Right atrium auricular region (tissue), 2 donors: ENCODE results near the gene LAD1. TPM values are rescaled to one million over a fixed set of nuclear protein-coding genes. Genes with fewer than 3 reads are reported as not detected.

Experiments used
- DNase-seq: peaks from one replicate; pipeline ENCODE4 v3.0.0-alpha.2; 2019; ENCODE audit warnings: low spot score
- H3K27ac ChIP-seq, 2 donors: fragments of 200-600 bp; sonication (generic); 1 replicate in 1 of 2; 2 replicates in 1 of 2; pipeline ENCODE4 v1.5.1; 2016 to 2019
- H3K27me3 ChIP-seq, 2 donors: fragments of 200-600 bp; sonication (generic); one replicate each; pipeline versions ENCODE4 v1.5.1 to v1.6.0; 2017 to 2019
- H3K36me3 ChIP-seq: fragments of 200-600 bp; sonication (generic); one replicate; pipeline ENCODE4 v1.5.1; 2016
- H3K4me1 ChIP-seq, 2 donors: fragments of 200-600 bp; sonication (generic); one replicate each; pipeline versions ENCODE4 v1.5.1 to v1.6.0; 2017 to 2019
- H3K4me3 ChIP-seq, 2 donors: fragments of 200-600 bp; sonication (generic); 1 replicate in 1 of 2; 2 replicates in 1 of 2; pipeline ENCODE4 v1.5.1; 2017 to 2019; ENCODE audit warnings: mild to moderate bottlenecking in 1 of 2, moderate library complexity in 1 of 2
- H3K9me3 ChIP-seq, 2 donors: fragments of 200-600 bp; sonication (generic); one replicate each; pipeline ENCODE4 v1.5.1; 2019
- total RNA-seq, 2 donors: library from RNA; depleted of rRNA; stranded (reverse); fragments of >200 nt; gene quantifications; one replicate each; pipeline ENCODE4 v1.1.0, GENCODE V29; 2016
- TF ChIP-seq, protein P1 (sequence below), 2 donors: fragments of 200-600 bp; sonication (generic); IDR thresholded peaks; one replicate each; pipeline ENCODE4 v1.5.1; 2019; ENCODE audit warnings: antibody characterized with exemption in 2 of 2

LAD1 gene
- total RNA-seq, 2 donors from 2014 or later: 1.4 to 8.8 TPM

GRCh38 chr1:201344206-201345080 is 54.7 kb downstream of the LAD1 start:
- Histone ChIP-seq H3K27ac (no peak overlapping the region), H3K9me3 (no peaks in the 10 kb centered on the region), H3K27me3 (no peaks in the 10 kb centered on the region), H3K4me1 (peaks cover 0 to 22% of the 10 kb centered on the region in 2 donors), H3K4me3 (no peak overlapping the region), H3K36me3 (no peaks in the 10 kb centered on the region)
- TF ChIP-seq, protein P1, sequence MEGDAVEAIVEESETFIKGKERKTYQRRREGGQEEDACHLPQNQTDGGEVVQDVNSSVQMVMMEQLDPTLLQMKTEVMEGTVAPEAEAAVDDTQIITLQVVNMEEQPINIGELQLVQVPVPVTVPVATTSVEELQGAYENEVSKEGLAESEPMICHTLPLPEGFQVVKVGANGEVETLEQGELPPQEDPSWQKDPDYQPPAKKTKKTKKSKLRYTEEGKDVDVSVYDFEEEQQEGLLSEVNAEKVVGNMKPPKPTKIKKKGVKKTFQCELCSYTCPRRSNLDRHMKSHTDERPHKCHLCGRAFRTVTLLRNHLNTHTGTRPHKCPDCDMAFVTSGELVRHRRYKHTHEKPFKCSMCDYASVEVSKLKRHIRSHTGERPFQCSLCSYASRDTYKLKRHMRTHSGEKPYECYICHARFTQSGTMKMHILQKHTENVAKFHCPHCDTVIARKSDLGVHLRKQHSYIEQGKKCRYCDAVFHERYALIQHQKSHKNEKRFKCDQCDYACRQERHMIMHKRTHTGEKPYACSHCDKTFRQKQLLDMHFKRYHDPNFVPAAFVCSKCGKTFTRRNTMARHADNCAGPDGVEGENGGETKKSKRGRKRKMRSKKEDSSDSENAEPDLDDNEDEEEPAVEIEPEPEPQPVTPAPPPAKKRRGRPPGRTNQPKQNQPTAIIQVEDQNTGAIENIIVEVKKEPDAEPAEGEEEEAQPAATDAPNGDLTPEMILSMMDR (IDR thresholded peaks at IDR 0.05): no peak
- no peak for DNase-seq

DNA sequence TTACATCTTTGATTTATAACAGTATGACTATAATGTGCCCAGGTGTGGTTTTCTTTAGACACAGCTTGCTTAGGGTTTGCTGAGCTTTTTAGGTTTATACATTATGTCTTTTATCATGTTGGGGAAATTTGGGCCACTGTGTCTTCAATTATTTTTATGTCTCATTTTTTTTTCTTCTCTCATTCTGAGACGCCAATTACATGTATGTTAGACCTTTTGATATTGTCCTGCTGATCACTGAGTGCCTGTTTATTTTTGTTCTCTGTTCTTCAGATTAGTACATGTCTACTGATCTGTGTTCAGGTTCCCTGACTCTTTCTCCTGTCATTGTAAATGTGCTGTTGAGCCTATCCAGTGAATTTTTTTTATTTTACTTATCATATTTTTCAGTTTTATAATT is 57.7 kb downstream of the LAD1 start:
- TF ChIP-seq, protein P1 (IDR thresholded peaks at IDR 0.05): no peak
- Histone ChIP-seq H3K4me3 (no peak overlapping the region), H3K27me3 (no peaks in the 10 kb centered on the region), H3K9me3 (no peaks in the 10 kb centered on the region), H3K36me3 (no peaks in the 10 kb centered on the region), H3K4me1 (peaks cover 0 to 4% of the 10 kb centered on the region in 2 donors), H3K27ac (no peak overlapping the region)
- DNase-seq: no peak

DNA sequence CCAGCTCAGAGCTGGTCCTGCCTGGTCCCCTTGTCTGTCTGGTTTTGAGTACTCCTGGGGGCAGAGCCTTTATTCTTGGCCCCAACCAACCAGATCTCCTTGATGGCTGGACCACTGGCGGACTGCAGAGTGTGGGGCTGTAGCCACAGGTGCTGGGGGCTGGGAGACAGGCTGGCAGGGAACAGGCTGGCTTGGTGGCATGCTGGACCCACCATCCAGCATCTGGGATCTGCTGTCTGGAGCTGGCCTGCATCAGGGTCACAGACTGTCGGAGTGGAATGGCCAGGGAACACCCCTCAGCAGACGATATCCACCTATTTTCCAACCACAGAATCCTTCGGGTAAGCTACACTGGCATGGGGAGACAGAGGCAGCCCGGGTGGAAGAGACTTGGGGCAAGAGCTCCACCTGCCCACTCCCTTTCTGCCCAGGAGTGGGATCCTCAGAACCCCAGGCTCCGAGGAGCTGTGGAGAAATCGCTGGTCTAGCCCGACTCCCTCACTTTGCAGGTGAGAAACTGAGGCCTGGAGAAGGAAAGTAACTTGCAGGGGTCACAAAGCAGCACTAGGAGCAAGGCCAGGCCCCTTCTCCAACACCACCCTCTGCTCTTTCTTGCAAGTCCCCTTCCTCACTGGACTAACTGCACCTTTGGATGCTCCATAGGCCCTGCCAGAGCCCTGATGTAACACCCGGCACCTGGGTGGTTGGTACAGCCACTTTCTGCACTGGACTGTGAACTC is 62.2 kb downstream of the LAD1 start:
- TF ChIP-seq, protein P1 (IDR thresholded peaks at IDR 0.05): no peak
- DNase-seq: no peak
- Histone ChIP-seq H3K36me3 (no peaks in the 10 kb centered on the region), H3K27me3 (no peaks in the 10 kb centered on the region), H3K27ac (no peak overlapping the region), H3K9me3 (no peaks in the 10 kb centered on the region), H3K4me1 (peaks cover 0 to 20% of the 10 kb centered on the region in 2 donors), H3K4me3 (no peak overlapping the region)

GRCh38 chr1:201335901-201336300 is 63.2 kb downstream of the LAD1 start:
- H3K4me1 ChIP-seq: peaks cover 0 to 27% of the 10 kb centered on the region in 2 donors
- TF ChIP-seq, protein P1 (IDR thresholded peaks at IDR 0.05): no peak
- no peak overlapping the region for H3K4me3 ChIP-seq
- no peaks in the 10 kb centered on the region for H3K36me3 ChIP-seq
- no peak for DNase-seq
- H3K27me3 ChIP-seq: no peaks in the 10 kb centered on the region
- H3K27ac ChIP-seq: no peak overlapping the region
- H3K9me3 ChIP-seq: no peaks in the 10 kb centered on the region

DNA sequence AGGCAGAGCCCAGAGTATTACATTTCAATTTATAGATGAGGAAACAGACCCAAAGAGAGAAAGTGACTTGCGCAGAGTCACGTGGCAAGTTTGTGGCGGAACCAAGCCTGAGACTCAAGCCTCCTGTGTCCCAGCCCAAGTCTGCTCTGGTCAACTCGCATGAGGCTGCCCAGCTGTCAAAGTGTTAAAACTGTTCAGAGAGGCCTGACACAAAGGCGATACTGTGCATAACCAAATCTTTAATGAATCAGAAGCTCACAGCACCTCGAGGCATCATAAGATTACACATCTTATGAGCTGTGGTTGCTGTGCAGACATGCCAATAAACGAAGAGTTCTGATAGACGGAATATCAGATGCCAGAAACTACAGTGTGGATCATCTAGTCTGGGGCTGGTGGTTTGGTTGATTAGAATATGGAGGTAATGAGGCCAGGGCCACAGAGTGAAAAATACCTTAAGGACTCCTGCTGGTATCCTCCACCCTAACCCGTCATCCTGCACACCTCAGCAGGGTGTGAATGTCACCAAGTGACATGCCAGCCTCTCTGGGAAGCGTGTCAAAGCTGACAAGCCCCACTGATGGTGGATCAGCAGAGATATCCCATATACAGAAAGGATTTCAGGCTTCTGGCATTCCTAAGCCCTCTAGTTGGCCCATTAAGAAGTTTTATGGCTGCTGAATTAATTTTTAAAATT is 63.8 kb downstream of the LAD1 start:
- H3K4me1 ChIP-seq: peaks cover 0 to 33% of the 10 kb centered on the region in 2 donors
- no peaks in the 10 kb centered on the region for H3K9me3 ChIP-seq
- H3K4me3 ChIP-seq: no peak overlapping the region
- DNase-seq: no peak
- H3K27ac ChIP-seq: no peak overlapping the region
- TF ChIP-seq, protein P1 (IDR thresholded peaks at IDR 0.05): no peak
- no peaks in the 10 kb centered on the region for H3K36me3 ChIP-seq
- no peaks in the 10 kb centered on the region for H3K27me3 ChIP-seq
